ENCODE data around the gene ISG15. TPM values are rescaled to one million over a fixed set of nuclear protein-coding genes. Genes with fewer than 3 reads are reported as not detected.
"Not testable (repeated sequence)": the region's sequence is repeated elsewhere in the genome, so short reads cannot be mapped to it uniquely, and the experiment has no call there.

The ISG15 gene
- total RNA-seq, 5 donors from 2014 or later (not counting 1 experiment from before 2014, with no cell fraction given), result 29.1 to 69.8 (median 48.5) TPM

GRCh38 chr1:1030867-1031658 lies 17.8 kb downstream of the ISG15 start:
- 70% methylated on average over 6 of the region's 7 CpGs for WGBS (ENCODE audit: insufficient coverage)
- H3K27ac Mint-ChIP-seq; H3K9me3 Mint-ChIP-seq; H3K4me1 Mint-ChIP-seq; H3K27ac ChIP-seq (ENCODE audit: low read length); POLR2A ChIA-PET; ATAC-seq (replicated peaks in 1 of 4); H3K36me3 ChIP-seq (ENCODE audit: control insufficient read depth in 2 of 2, extremely low read depth in 1 of 2, insufficient read depth in 1 of 2, low read length in 1 of 2); H3K4me3 Mint-ChIP-seq; CTCF ChIA-PET; H3K9me3 ChIP-seq; H3K4me3 ChIP-seq (ENCODE audit: control insufficient read depth in 1 of 2, extremely low read depth in 1 of 2, low read length in 1 of 2); DNase-seq; H3K36me3 Mint-ChIP-seq: not testable (repeated sequence)
- H3K27me3 Mint-ChIP-seq, result peaks cover 10 to 19% of the 10 kb centered on the region in 2 donors
- Histone ChIP-seq H3K4me1 (ENCODE audit: control insufficient read depth in 1 of 2, extremely low read depth in 1 of 2, insufficient read depth in 2 of 2, low read length in 2 of 2) (peaks cover 0 to 21% of the 10 kb centered on the region in 2 experiments), H3K27me3 (replicated peaks in 1 of 2; ENCODE audit: control insufficient read depth in 2 of 2, extremely low read depth in 1 of 2, insufficient read depth in 2 of 2, low read length in 1 of 2) (peaks cover 0 to 54% of the 10 kb centered on the region in 2 experiments)

- no peak overlapping the region for H3K27ac Mint-ChIP-seq
- H3K4me1 ChIP-seq (ENCODE audit: control insufficient read depth in 1 of 2, extremely low read depth in 1 of 2, insufficient read depth in 2 of 2, low read length in 2 of 2), result peaks cover 0 to 21% of the 10 kb centered on the region in 2 experiments
- 80% methylated on average over 4 of the region's 11 CpGs for WGBS (ENCODE audit: insufficient coverage)
- H3K27ac ChIP-seq (ENCODE audit: low read length), result no peak overlapping the region
- peaks cover 3 to 9% (median 7%) of the 10 kb centered on the region in 3 donors for H3K4me1 Mint-ChIP-seq
- H3K4me3 Mint-ChIP-seq, result peak overlapping the region; percentile 25 to 73 (median 39)
- ATAC-seq (replicated peaks in 1 of 4), result no peak
- H3K36me3 ChIP-seq (ENCODE audit: control insufficient read depth in 2 of 2, extremely low read depth in 1 of 2, insufficient read depth in 1 of 2, low read length in 1 of 2), result no peaks in the 10 kb centered on the region
- no peaks in the 10 kb centered on the region for H3K36me3 Mint-ChIP-seq
- ChIA-PET CTCF (no interaction called here), POLR2A (no interaction called here)
- H3K9me3 ChIP-seq, result no peaks in the 10 kb centered on the region
- peaks cover 10 to 21% of the 10 kb centered on the region in 2 donors for H3K27me3 Mint-ChIP-seq
- no peaks in the 10 kb centered on the region for H3K9me3 Mint-ChIP-seq
- DNase-seq, result no peak
- H3K4me3 ChIP-seq (ENCODE audit: control insufficient read depth in 1 of 2, extremely low read depth in 1 of 2, low read length in 1 of 2), result no peak overlapping the region
- H3K27me3 ChIP-seq (replicated peaks in 1 of 2; ENCODE audit: control insufficient read depth in 2 of 2, extremely low read depth in 1 of 2, insufficient read depth in 2 of 2, low read length in 1 of 2), result peaks cover 0 to 56% of the 10 kb centered on the region in 2 experiments
Observed at GRCh38 chr1:1031659-1032235, 18.4 kb downstream of the ISG15 start.

- Histone ChIP-seq H3K9me3 (no peaks in the 10 kb centered on the region), H3K36me3 (ENCODE audit: control insufficient read depth in 2 of 2, extremely low read depth in 1 of 2, insufficient read depth in 1 of 2, low read length in 1 of 2) (no peaks in the 10 kb centered on the region), H3K4me1 (ENCODE audit: control insufficient read depth in 1 of 2, extremely low read depth in 1 of 2, insufficient read depth in 2 of 2, low read length in 2 of 2) (peaks cover 0 to 21% of the 10 kb centered on the region in 2 experiments), H3K4me3 (ENCODE audit: control insufficient read depth in 1 of 2, extremely low read depth in 1 of 2, low read length in 1 of 2) (peak overlapping the region in 1 of 2 donors; percentile 32), H3K27ac (ENCODE audit: low read length) (no peak overlapping the region), H3K27me3 (replicated peaks in 1 of 2; ENCODE audit: control insufficient read depth in 2 of 2, extremely low read depth in 1 of 2, insufficient read depth in 2 of 2, low read length in 1 of 2) (peaks cover 0 to 63% of the 10 kb centered on the region in 2 experiments)
- DNase-seq, result no peak
- WGBS (ENCODE audit: insufficient coverage), result 36% methylated on average over 14 of the region's 16 CpGs
- CTCF ChIA-PET, result no interaction called here
- H3K27me3 Mint-ChIP-seq, result peaks cover 10 to 22% of the 10 kb centered on the region in 2 donors
- H3K4me1 Mint-ChIP-seq, result peaks cover 3 to 9% (median 7%) of the 10 kb centered on the region in 3 donors
- ATAC-seq (replicated peaks in 1 of 4), result no peak
- H3K9me3 Mint-ChIP-seq, result no peaks in the 10 kb centered on the region
- H3K36me3 Mint-ChIP-seq, result no peaks in the 10 kb centered on the region
- POLR2A ChIA-PET, result no interaction called here
- H3K4me3 Mint-ChIP-seq, result peak overlapping the region; percentile 25 to 73 (median 39)
- peak overlapping the region in 1 of 2 donors; percentile 19 for H3K27ac Mint-ChIP-seq
Observed at GRCh38 chr1:1032424-1032823, 19.1 kb downstream of the ISG15 start.

GRCh38 chr1:1033009-1033587 lies 19.8 kb downstream of the ISG15 start:
- Mint-ChIP-seq H3K36me3 (no peaks in the 10 kb centered on the region), H3K9me3 (no peaks in the 10 kb centered on the region), H3K4me3 (peak overlapping the region; percentile 49 to 73 (median 53)), H3K27ac (no peak overlapping the region), H3K4me1 (peaks cover 3 to 11% (median 7%) of the 10 kb centered on the region in 3 donors), H3K27me3 (peaks cover 10 to 24% of the 10 kb centered on the region in 2 donors)
- H3K9me3 ChIP-seq, result no peaks in the 10 kb centered on the region
- ChIA-PET POLR2A (no interaction called here), CTCF (interaction anchor here in 1 of 2 donors (0.5 kb wide), 1 partner anchor 13 kb away, joined by 4 read pairs; the partner anchor contains the start of gene AGRN)
- H3K36me3 ChIP-seq (ENCODE audit: control insufficient read depth in 2 of 2, extremely low read depth in 1 of 2, insufficient read depth in 1 of 2, low read length in 1 of 2), result no peaks in the 10 kb centered on the region
- WGBS (ENCODE audit: insufficient coverage), result under 1% methylated on average over 69 of the region's 73 CpGs
- no peak overlapping the region for H3K27ac ChIP-seq (ENCODE audit: low read length)
- peaks cover 0 to 21% of the 10 kb centered on the region in 2 experiments for H3K4me1 ChIP-seq (ENCODE audit: control insufficient read depth in 1 of 2, extremely low read depth in 1 of 2, insufficient read depth in 2 of 2, low read length in 2 of 2)
- peak; percentile 58 to 89 (median 78) for DNase-seq
- peak; percentile 85 to 95 (median 88) for ATAC-seq (replicated peaks in 1 of 4)
- H3K4me3 ChIP-seq (ENCODE audit: control insufficient read depth in 1 of 2, extremely low read depth in 1 of 2, low read length in 1 of 2), result peak overlapping the region; percentile 32 to 33
- peaks cover 0 to 68% of the 10 kb centered on the region in 2 experiments for H3K27me3 ChIP-seq (replicated peaks in 1 of 2; ENCODE audit: control insufficient read depth in 2 of 2, extremely low read depth in 1 of 2, insufficient read depth in 2 of 2, low read length in 1 of 2)

- Mint-ChIP-seq H3K4me3 (peak overlapping the region in 2 of 3 donors; percentile 41 to 59), H3K9me3 (no peaks in the 10 kb centered on the region), H3K27ac (no peak overlapping the region), H3K4me1 (peaks cover 6 to 17% (median 13%) of the 10 kb centered on the region in 3 donors), H3K36me3 (no peaks in the 10 kb centered on the region), H3K27me3 (peaks cover 16 to 30% of the 10 kb centered on the region in 2 donors)
- 2% methylated on average over 67 of the region's 71 CpGs for WGBS (ENCODE audit: insufficient coverage)
- ChIA-PET POLR2A (no interaction called here), CTCF (interaction anchor here in 1 of 2 donors (0.5 kb wide), 1 partner anchor 14 kb away, joined by 4 read pairs; the partner anchor contains the start of gene AGRN)
- no peaks in the 10 kb centered on the region for H3K36me3 ChIP-seq (ENCODE audit: control insufficient read depth in 2 of 2, extremely low read depth in 1 of 2, insufficient read depth in 1 of 2, low read length in 1 of 2)
- ATAC-seq (replicated peaks in 1 of 4) (peak in 3 of 4 experiments; percentile 1 to 21 (median 18)), DNase-seq (peak in 1 of 35 experiments; percentile 35)
- no peak overlapping the region for H3K27ac ChIP-seq (ENCODE audit: low read length)
- H3K27me3 ChIP-seq (replicated peaks in 1 of 2; ENCODE audit: control insufficient read depth in 2 of 2, extremely low read depth in 1 of 2, insufficient read depth in 2 of 2, low read length in 1 of 2), result peaks cover 0 to 76% of the 10 kb centered on the region in 2 experiments
- peaks cover 0 to 24% of the 10 kb centered on the region in 2 experiments for H3K4me1 ChIP-seq (ENCODE audit: control insufficient read depth in 1 of 2, extremely low read depth in 1 of 2, insufficient read depth in 2 of 2, low read length in 2 of 2)
- peak overlapping the region in 1 of 2 donors; percentile 32 for H3K4me3 ChIP-seq (ENCODE audit: control insufficient read depth in 1 of 2, extremely low read depth in 1 of 2, low read length in 1 of 2)
- H3K9me3 ChIP-seq, result no peaks in the 10 kb centered on the region
Observed at GRCh38 chr1:1033731-1034438, 20.6 kb downstream of the ISG15 start.

- peaks cover 0 to 81% of the 10 kb centered on the region in 2 experiments for H3K27me3 ChIP-seq (replicated peaks in 1 of 2; ENCODE audit: control insufficient read depth in 2 of 2, extremely low read depth in 1 of 2, insufficient read depth in 2 of 2, low read length in 1 of 2)
- H3K36me3 ChIP-seq (ENCODE audit: control insufficient read depth in 2 of 2, extremely low read depth in 1 of 2, insufficient read depth in 1 of 2, low read length in 1 of 2), result no peaks in the 10 kb centered on the region
- DNase-seq, result no peak
- ATAC-seq (replicated peaks in 1 of 4), result no peak
- H3K4me1 Mint-ChIP-seq, result peaks cover 9 to 23% (median 18%) of the 10 kb centered on the region in 3 donors
- no peak overlapping the region for H3K27ac Mint-ChIP-seq
- ChIA-PET POLR2A (no interaction called here), CTCF (no interaction called here)
- peak overlapping the region; percentile 31 to 64 (median 59) for H3K4me3 Mint-ChIP-seq
- 46% methylated on average over 30 of the region's 30 CpGs for WGBS (ENCODE audit: insufficient coverage)
- H3K9me3 Mint-ChIP-seq, result no peaks in the 10 kb centered on the region
- H3K4me1 ChIP-seq (ENCODE audit: control insufficient read depth in 1 of 2, extremely low read depth in 1 of 2, insufficient read depth in 2 of 2, low read length in 2 of 2), result peaks cover 0 to 30% of the 10 kb centered on the region in 2 experiments
- H3K27ac ChIP-seq (ENCODE audit: low read length), result no peak overlapping the region
- peaks cover 16 to 30% of the 10 kb centered on the region in 2 donors for H3K27me3 Mint-ChIP-seq
- H3K9me3 ChIP-seq, result no peaks in the 10 kb centered on the region
- peak overlapping the region in 1 of 2 donors; percentile 25 for H3K4me3 ChIP-seq (ENCODE audit: control insufficient read depth in 1 of 2, extremely low read depth in 1 of 2, low read length in 1 of 2)
- no peaks in the 10 kb centered on the region for H3K36me3 Mint-ChIP-seq
Observed at GRCh38 chr1:1034439-1034781, 21.1 kb downstream of the ISG15 start.

All from T-cell (primary cell).